IMR-90 (cell line): ENCODE measurements around the gene ESR1.

Experiments used
- CEBPB ChIP-seq: IDR thresholded peaks from 2 replicates; pipeline ENCODE4 v1.6.1; 2012; ENCODE audit warnings: low read depth, low read length, improper control_type of control experiment
- CTCF ChIP-seq: conservative IDR thresholded peaks from 2 replicates; pipeline ENCODE4 v1.5.1; 2012; ENCODE audit warnings: mild to moderate bottlenecking, low read depth, low read length, improper control_type of control experiment
- ELK1 ChIP-seq: fragments of 150-350 bp; IDR thresholded peaks from 2 replicates; pipeline ENCODE4 v1.6.1; 2016; ENCODE audit warnings: low read depth, mild to moderate bottlenecking, low read length, moderate library complexity, borderline replicate concordance
- FOS ChIP-seq: fragments of 150-350 bp; IDR thresholded peaks from 2 replicates; pipeline ENCODE4 v1.6.1; 2016; ENCODE audit warnings: low read depth, low read length
- MAFK ChIP-seq: IDR thresholded peaks from 2 replicates; pipeline ENCODE4 v1.6.1; 2012; ENCODE audit warnings: low read depth, low read length, improper control_type of control experiment
- POLR2A ChIP-seq: IDR thresholded peaks from 2 replicates; pipeline ENCODE4 v1.6.1; 2012; ENCODE audit warnings: mild to moderate bottlenecking, low read depth, low read length
- RAD21 ChIP-seq: IDR thresholded peaks from 2 replicates; pipeline ENCODE4 v1.6.1; 2012; ENCODE audit warnings: low read length, improper control_type of control experiment
- USF2 ChIP-seq: fragments of 150-350 bp; IDR thresholded peaks from 2 replicates; pipeline ENCODE4 v1.6.1; 2017; ENCODE audit warnings: mild to moderate bottlenecking, antibody characterized with exemption, low read length, low read depth

- TF ChIP-seq FOS = no peak
- TF ChIP-seq CTCF = no peak
- no peak for TF ChIP-seq POLR2A
- no peak for TF ChIP-seq MAFK
- TF ChIP-seq CEBPB = no peak
- TF ChIP-seq ELK1 = no peak
- no peak for TF ChIP-seq USF2
- TF ChIP-seq RAD21 = no peak
These were observed 84.0 kb downstream of the ESR1 start for GRCh38 chr6:151891524-151891923.
